Liver (tissue), 9 donors: ENCODE measurements around the gene CCDC106. TPM values are rescaled to one million over a fixed set of nuclear protein-coding genes. Genes with fewer than 3 reads are reported as not detected.

Source experiments
- DNase-seq: peaks from one replicate; pipeline ENCODE4 v3.0.0-alpha.2; 2017; ENCODE audit warnings: low spot score
- H3K27ac ChIP-seq, 2 donors: one replicate each; pipeline ENCODE4 v1.7.0; 2013; ENCODE audit warnings: inconsistent platforms in 2 of 2, low read length in 2 of 2, control low read depth in 1 of 2, low read depth in 1 of 2, mild to moderate bottlenecking in 1 of 2
- H3K27me3 ChIP-seq, 4 donors: one replicate each; pipeline versions ENCODE4 v1.6.1 to v1.7.0; 2013; ENCODE audit warnings: low read length in 3 of 4, inconsistent platforms in 1 of 4, mild to moderate bottlenecking in 1 of 4, moderate library complexity in 1 of 4; ENCODE audit not compliant: control insufficient read depth in 4 of 4, insufficient read depth in 4 of 4
- H3K36me3 ChIP-seq, 4 donors: one replicate each; pipeline versions ENCODE4 v1.6.1 to v1.7.0; 2013; ENCODE audit warnings: low read length in 3 of 4, mild to moderate bottlenecking in 3 of 4, low read depth in 1 of 4, moderate library complexity in 1 of 4; ENCODE audit not compliant: control insufficient read depth in 4 of 4, insufficient read depth in 3 of 4
- H3K4me1 ChIP-seq, 4 donors: one replicate each; pipeline versions ENCODE4 v1.6.1 to v1.7.0; 2013; ENCODE audit warnings: low read length in 3 of 4, mild to moderate bottlenecking in 3 of 4, moderate library complexity in 1 of 4; ENCODE audit not compliant: control insufficient read depth in 4 of 4, insufficient read depth in 4 of 4
- H3K4me3 ChIP-seq, 3 donors: one replicate each; pipeline versions ENCODE4 v1.6.1 to v1.7.0; 2013; ENCODE audit warnings: low read length in 3 of 3, control low read depth in 1 of 3, low read depth in 1 of 3, mild to moderate bottlenecking in 1 of 3
- H3K9ac ChIP-seq, 2 donors: one replicate each; pipeline ENCODE4 v1.7.0; 2013; ENCODE audit warnings: low read length in 2 of 2, mild to moderate bottlenecking in 2 of 2, moderate library complexity in 2 of 2, control low read depth in 1 of 2, low read depth in 1 of 2
- H3K9me3 ChIP-seq, 4 donors: one replicate each; pipeline versions ENCODE4 v1.6.1 to v1.7.0; 2013; ENCODE audit warnings: low read length in 3 of 4; ENCODE audit not compliant: control insufficient read depth in 4 of 4
- ATF3 ChIP-seq: IDR thresholded peaks from 2 replicates; pipeline ENCODE4 v1.6.1; 2016; ENCODE audit warnings: antibody characterized with exemption
- EGR1 ChIP-seq, 2 donors: IDR thresholded peaks; 2 replicates each; pipeline ENCODE4 v1.6.1; 2016 to 2018; ENCODE audit warnings: antibody characterized with exemption in 2 of 2, low read depth in 2 of 2
- FOXA1 ChIP-seq: IDR thresholded peaks from 2 replicates; pipeline ENCODE4 v1.6.1; 2016; ENCODE audit warnings: antibody characterized with exemption
- FOXA2 ChIP-seq: IDR thresholded peaks from 2 replicates; pipeline ENCODE4 v1.6.1; 2016; ENCODE audit warnings: antibody characterized with exemption
- GABPA ChIP-seq, 2 donors: IDR thresholded peaks in 1 of 2; conservative IDR thresholded peaks in 1 of 2; 2 replicates each; pipeline ENCODE4 v1.6.1; 2016; ENCODE audit warnings: antibody characterized with exemption in 2 of 2, mild to moderate bottlenecking in 1 of 2, moderate library complexity in 1 of 2
- HNF4A ChIP-seq, 2 donors: conservative IDR thresholded peaks; 2 replicates each; pipeline ENCODE4 v1.6.1; 2016; ENCODE audit warnings: antibody characterized with exemption in 2 of 2, mild to moderate bottlenecking in 2 of 2
- HNF4G ChIP-seq: IDR thresholded peaks from 2 replicates; pipeline ENCODE4 v1.6.1; 2016; ENCODE audit warnings: antibody characterized with exemption
- JUND ChIP-seq, 2 donors: IDR thresholded peaks; 2 replicates each; pipeline ENCODE4 v1.6.1; 2016; ENCODE audit warnings: antibody characterized with exemption in 2 of 2
- NR2F2 ChIP-seq: IDR thresholded peaks from 2 replicates; pipeline ENCODE4 v1.6.1; 2016; ENCODE audit warnings: antibody characterized with exemption
- RAD21 ChIP-seq, 2 donors: IDR thresholded peaks; 2 replicates each; pipeline ENCODE4 v1.6.1; 2016; ENCODE audit warnings: antibody characterized with exemption in 2 of 2, mild to moderate bottlenecking in 2 of 2
- RXRA ChIP-seq, 2 donors: IDR thresholded peaks; 2 replicates each; pipeline ENCODE4 v1.6.1; 2017 to 2018; ENCODE audit warnings: antibody characterized with exemption in 2 of 2, mild to moderate bottlenecking in 1 of 2
- TAF1 ChIP-seq: conservative IDR thresholded peaks from 2 replicates; pipeline ENCODE4 v1.6.1; 2016; ENCODE audit warnings: antibody characterized with exemption, mild to moderate bottlenecking
- YY1 ChIP-seq: IDR thresholded peaks from 2 replicates; pipeline ENCODE4 v1.6.1; 2016; ENCODE audit warnings: antibody characterized with exemption, mild to moderate bottlenecking
- ZBTB33 ChIP-seq: IDR thresholded peaks from 2 replicates; pipeline ENCODE4 v1.6.1; 2016; ENCODE audit warnings: antibody characterized with exemption
- WGBS: extraction: QIAGEN DNeasy Blood & Tissue Kit; methylation state at CpG from one replicate; pipeline ENCODE4 v1.1.7; 2013; 5-methylcytosine and 5-hydroxymethylcytosine counted together
- polyA plus RNA-seq, 2 donors: library from polyadenylated mRNA; stranded (reverse) in 1 of 2; unstranded in 1 of 2; fragments of 200-250 nt in 1 of 2; fragments of >200 nt in 1 of 2; fragmentation: Nextera tagmentation in 1 of 2; extraction: Ambion mirVana in 1 of 2; gene quantifications; one replicate each; pipeline versions ENCODE4 v1.2.1 to v1.2.3, GENCODE V29; 2013 to 2015
- total RNA-seq, 2 donors: library from RNA; depleted of rRNA; stranded (reverse); fragments of >200 nt; gene quantifications; one replicate each; pipeline ENCODE4 v1.2.3, GENCODE V29; 2014
- TF ChIP-seq, protein P1 (sequence below): IDR thresholded peaks from 2 replicates; pipeline ENCODE4 v1.6.1; 2016; ENCODE audit warnings: antibody characterized with exemption, mild to moderate bottlenecking
- TF ChIP-seq, protein P2 (sequence below): IDR thresholded peaks from 2 replicates; pipeline ENCODE4 v1.6.1; 2016; ENCODE audit warnings: antibody characterized with exemption
- TF ChIP-seq, protein P3 (sequence below): fragments of 150-350 bp; IDR thresholded peaks from 2 replicates; pipeline ENCODE4 v1.5.1; 2017; ENCODE audit warnings: improper control_type of control experiment, low read depth, low read length; ENCODE audit not compliant: missing input control
- donor health status: healthy.
- donor health status: healthy.
- donor health status: healthy.
- donor health status: healthy.
- donor health status: healthy.

CCDC106 gene
- total and polyA plus RNA-seq, 4 donors: 3.6 to 13.5 (median 5.9) TPM

GRCh38 chr19:55621205-55621672 lies 26.8 kb upstream of the CCDC106 start:
- Histone ChIP-seq H3K27me3 (no peaks in the 10 kb centered on the region), H3K9ac (no peak overlapping the region), H3K27ac (no peak overlapping the region), H3K9me3 (no peaks in the 10 kb centered on the region), H3K4me3 (no peak overlapping the region), H3K36me3 (peaks cover 0 to 10% (median 7%) of the 10 kb centered on the region in 4 donors), H3K4me1 (peaks cover 0 to 12% (median 7%) of the 10 kb centered on the region in 4 donors)
- TF ChIP-seq HNF4G (no peak), RAD21 (IDR thresholded peaks at IDR 0.05) (no peak), ATF3 (no peak), HNF4A (conservative IDR thresholded peaks at IDR 0.05) (no peak), EGR1 (IDR thresholded peaks at IDR 0.05; ENCODE audit: low read depth in 2 of 2) (no peak), GABPA (IDR thresholded peaks at IDR 0.05 in 1 of 2, conservative IDR thresholded peaks at IDR 0.05 in 1 of 2) (no peak), FOXA1 (no peak), RXRA (IDR thresholded peaks at IDR 0.05) (no peak), TAF1 (no peak), JUND (IDR thresholded peaks at IDR 0.05) (no peak), NR2F2 (no peak), ZBTB33 (no peak), YY1 (no peak)
- TF ChIP-seq, protein P1, sequence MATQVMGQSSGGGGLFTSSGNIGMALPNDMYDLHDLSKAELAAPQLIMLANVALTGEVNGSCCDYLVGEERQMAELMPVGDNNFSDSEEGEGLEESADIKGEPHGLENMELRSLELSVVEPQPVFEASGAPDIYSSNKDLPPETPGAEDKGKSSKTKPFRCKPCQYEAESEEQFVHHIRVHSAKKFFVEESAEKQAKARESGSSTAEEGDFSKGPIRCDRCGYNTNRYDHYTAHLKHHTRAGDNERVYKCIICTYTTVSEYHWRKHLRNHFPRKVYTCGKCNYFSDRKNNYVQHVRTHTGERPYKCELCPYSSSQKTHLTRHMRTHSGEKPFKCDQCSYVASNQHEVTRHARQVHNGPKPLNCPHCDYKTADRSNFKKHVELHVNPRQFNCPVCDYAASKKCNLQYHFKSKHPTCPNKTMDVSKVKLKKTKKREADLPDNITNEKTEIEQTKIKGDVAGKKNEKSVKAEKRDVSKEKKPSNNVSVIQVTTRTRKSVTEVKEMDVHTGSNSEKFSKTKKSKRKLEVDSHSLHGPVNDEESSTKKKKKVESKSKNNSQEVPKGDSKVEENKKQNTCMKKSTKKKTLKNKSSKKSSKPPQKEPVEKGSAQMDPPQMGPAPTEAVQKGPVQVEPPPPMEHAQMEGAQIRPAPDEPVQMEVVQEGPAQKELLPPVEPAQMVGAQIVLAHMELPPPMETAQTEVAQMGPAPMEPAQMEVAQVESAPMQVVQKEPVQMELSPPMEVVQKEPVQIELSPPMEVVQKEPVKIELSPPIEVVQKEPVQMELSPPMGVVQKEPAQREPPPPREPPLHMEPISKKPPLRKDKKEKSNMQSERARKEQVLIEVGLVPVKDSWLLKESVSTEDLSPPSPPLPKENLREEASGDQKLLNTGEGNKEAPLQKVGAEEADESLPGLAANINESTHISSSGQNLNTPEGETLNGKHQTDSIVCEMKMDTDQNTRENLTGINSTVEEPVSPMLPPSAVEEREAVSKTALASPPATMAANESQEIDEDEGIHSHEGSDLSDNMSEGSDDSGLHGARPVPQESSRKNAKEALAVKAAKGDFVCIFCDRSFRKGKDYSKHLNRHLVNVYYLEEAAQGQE: no peak
- TF ChIP-seq, protein P2, sequence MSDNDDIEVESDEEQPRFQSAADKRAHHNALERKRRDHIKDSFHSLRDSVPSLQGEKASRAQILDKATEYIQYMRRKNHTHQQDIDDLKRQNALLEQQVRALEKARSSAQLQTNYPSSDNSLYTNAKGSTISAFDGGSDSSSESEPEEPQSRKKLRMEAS: no peak
- DNase-seq: no peak
- 87% methylated on average over 9 of the region's 9 CpGs for WGBS

GRCh38 chr19:55621673-55622231 lies 26.3 kb upstream of the CCDC106 start:
- DNase-seq: no peak
- TF ChIP-seq RAD21 (IDR thresholded peaks at IDR 0.05) (no peak), ZBTB33 (no peak), TAF1 (no peak), FOXA1 (no peak), YY1 (no peak), ATF3 (no peak), RXRA (IDR thresholded peaks at IDR 0.05) (no peak), FOXA2 (no peak), HNF4A (conservative IDR thresholded peaks at IDR 0.05) (no peak), JUND (IDR thresholded peaks at IDR 0.05) (no peak)
- TF ChIP-seq, protein P3, sequence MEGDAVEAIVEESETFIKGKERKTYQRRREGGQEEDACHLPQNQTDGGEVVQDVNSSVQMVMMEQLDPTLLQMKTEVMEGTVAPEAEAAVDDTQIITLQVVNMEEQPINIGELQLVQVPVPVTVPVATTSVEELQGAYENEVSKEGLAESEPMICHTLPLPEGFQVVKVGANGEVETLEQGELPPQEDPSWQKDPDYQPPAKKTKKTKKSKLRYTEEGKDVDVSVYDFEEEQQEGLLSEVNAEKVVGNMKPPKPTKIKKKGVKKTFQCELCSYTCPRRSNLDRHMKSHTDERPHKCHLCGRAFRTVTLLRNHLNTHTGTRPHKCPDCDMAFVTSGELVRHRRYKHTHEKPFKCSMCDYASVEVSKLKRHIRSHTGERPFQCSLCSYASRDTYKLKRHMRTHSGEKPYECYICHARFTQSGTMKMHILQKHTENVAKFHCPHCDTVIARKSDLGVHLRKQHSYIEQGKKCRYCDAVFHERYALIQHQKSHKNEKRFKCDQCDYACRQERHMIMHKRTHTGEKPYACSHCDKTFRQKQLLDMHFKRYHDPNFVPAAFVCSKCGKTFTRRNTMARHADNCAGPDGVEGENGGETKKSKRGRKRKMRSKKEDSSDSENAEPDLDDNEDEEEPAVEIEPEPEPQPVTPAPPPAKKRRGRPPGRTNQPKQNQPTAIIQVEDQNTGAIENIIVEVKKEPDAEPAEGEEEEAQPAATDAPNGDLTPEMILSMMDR: no peak
- TF ChIP-seq, protein P1: no peak

More at GRCh38 chr19:55621673-55622231, 26.3 kb upstream of the CCDC106 start:
- no peaks in the 10 kb centered on the region for H3K27me3 ChIP-seq
- WGBS: 96% methylated on average over 55 of the region's 55 CpGs
- no peak overlapping the region for H3K4me3 ChIP-seq
- no peaks in the 10 kb centered on the region for H3K9me3 ChIP-seq
- H3K27ac ChIP-seq: no peak overlapping the region
- no peak overlapping the region for H3K9ac ChIP-seq
- H3K4me1 ChIP-seq: peaks cover 0 to 12% (median 7%) of the 10 kb centered on the region in 4 donors
- H3K36me3 ChIP-seq: peaks cover 0 to 6% (median 4%) of the 10 kb centered on the region in 4 donors
